NCI-H146 (cell line): Measurements from ENCODE around the gene DISP3.
A peak's percentile ranks its signal among the peaks of the same experiment; 100 is the strongest.

ENCODE experiments used
- DNase-seq: peaks from one replicate; lab custom pipeline; 2025; lab: John Stamatoyannopoulos, UW

DISP3 gene

DNA sequence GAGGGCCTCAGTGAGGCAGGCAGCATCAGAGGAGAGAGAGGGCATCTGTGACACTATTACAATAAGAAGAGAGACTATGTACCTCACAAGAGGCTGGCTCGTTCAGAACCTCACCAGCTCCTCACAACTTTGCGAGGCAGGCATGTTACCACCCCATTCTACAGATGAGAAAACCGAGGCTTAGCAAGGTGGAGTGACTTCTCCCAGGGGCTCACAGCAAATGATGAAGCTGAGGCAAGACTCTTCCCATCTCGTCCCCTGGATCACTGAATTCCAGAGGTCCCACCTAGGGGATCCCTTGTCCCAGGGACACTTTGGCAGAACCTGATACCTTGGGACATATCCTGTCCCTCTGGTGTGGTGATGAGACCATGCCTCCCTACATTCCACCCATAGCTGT lies 64.4 kb downstream of the DISP3 start:
- DNase-seq = no peak

DNA sequence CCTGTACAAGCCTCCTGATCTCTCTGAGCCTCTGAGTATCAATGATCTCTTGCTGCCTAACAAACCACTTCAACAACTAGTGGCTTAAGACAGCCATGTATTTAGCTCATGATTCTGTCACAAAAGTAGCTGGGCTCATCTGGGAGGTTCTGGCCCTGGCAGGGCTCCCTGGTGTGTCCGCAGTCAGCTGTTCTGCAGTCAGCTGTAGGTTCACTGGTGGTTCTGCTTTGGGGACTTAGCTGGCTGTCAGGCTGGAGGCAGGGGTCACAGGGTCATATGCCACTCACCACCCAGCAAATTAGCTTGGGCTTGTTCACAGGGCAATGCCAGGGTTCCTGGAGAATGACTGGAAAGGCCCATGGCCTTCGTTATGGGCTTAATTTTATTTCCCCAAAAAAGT lies 64.8 kb downstream of the DISP3 start:
- DNase-seq = no peak

DNA sequence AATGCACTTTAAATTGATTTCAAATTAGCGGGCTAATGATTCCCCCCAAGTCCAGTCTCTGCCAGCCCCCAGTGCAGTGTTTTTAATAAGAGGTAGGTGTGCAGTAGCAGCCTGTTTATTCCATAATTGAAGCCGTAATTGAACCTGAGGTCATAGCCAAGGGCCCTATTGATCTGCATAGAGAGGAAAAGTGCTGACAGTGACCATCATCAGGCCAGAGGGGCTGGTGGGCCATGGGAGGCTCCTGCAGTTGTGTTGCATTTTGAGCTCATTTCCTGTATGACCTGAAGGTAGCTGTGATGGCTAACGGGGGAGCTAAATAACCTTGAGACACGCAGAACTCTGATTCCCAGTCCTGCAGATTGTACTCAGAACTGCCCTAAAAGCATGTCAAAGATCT lies 67.5 kb downstream of the DISP3 start:
- DNase-seq = no peak

DNA sequence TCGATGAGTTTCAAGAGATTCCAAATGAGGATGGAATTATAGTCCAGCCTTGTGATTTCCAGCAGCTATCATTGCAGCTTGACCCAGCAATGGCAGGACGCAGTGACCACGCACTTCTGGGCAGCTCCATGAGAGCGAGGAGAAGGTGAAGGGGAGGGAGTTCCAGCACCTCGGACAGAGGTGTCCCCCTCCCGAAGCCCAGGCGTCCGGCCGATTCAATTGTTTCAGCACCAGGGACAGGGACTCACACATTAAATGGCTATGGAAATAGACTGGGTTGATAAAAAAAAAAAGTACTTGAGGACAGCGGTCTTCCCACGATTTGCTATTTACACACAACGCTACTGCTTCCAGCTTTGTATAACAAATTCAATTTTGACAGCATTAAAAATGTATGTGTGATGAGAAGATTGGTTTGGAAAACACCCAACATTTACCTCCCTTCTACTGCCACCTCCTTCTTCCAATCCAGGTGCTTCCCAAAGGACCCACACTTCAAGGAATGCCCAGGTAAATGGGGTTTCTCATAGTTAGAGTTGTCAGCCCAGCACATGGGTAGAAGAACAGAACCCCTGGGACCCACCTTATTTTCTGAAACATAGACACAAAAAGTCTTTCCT lies 71.8 kb downstream of the DISP3 start:
- DNase-seq = no peak

DNA sequence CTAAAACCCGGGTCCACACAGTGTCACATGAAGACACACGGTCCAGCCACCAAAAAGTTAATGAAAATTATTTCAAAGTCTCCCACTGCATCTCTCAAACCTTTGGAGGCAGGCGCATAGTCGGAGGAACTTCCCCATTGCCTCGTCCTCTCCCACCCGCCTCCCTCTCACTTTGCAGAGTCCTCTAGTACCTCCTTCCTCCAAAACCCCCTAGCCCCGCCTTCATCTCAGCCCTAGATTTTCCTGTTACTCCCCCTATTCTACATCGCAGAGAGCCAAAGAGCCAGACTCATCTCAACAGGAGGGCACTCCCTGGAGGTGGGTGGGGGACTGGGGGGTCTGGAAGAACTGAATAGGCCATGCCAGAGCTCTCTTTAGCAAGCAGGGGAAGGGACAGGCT lies 79.3 kb downstream of the DISP3 start:
- DNase-seq = no peak

DNA sequence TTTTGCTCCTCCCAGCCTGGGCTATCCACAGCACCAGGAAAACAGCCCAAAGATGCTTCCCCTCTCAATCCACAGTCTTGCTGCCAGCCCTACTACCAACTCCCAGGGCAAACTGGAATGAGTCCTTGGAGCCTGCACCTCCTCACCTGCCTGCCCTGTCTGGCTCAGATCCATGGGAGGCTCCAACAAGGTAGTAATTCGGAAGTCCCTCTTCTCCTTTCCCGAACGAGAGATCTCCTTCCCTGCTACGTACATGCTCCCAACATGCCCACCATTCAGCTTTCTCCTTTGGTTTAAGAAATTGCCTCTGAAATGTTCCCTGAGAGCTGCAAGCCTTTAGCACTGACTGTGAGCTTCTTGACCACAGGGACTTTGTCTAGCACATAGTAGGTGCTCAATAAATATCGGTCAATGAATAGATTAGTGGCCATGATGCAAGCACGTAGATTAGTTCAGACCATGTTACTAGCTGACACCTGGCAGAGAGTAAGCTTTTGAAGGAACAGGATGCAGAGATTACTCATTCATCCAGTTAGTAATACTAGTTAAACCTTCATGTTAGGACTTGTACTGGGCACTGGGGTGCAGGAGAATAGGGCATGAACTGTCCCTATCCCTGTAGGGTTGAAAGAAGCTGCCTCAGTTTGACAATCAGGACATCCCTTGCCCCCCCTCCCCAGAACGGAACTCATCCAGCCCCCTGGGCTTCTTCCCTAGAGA lies 80.1 kb downstream of the DISP3 start:
- no peak for DNase-seq

DNA sequence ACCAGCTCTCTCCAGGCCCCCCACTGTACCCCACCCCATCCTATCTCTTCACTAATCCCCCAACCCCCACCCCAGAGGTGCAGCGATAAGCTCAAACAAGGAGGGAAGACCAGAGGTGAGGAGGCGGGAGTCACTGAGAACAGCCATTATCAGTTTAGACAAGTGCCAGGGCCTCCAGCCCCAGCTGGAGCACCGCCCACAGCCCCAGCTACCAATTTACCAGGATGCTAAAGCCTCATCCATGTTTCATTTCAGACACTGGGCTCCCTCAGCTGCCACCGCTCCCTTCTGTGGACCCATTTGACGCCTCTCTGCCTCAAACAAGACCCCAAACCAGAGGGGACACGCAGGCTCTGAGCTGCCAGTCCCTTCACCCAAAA lies 80.6 kb downstream of the DISP3 start:
- DNase-seq = no peak

DNA sequence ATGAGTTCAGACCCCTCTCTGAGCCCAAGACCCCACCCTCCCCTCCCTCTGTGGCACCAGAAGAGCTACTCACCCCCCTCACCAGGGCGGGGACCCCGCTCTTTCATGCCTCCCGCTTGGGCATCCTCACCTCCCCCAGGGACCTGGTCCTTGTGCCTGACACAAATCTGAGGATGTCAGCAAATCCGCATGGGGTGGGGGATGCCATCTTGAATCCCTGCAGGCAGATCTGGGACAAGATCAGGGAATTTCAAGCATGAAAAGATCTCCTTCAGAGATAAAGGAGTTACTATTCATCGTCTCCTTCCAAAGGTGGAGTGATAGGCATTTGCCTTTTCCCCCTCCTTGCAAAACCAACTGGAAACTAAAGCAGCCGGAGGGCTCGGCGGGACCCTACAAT lies 81.1 kb downstream of the DISP3 start:
- DNase-seq = no peak

DNA sequence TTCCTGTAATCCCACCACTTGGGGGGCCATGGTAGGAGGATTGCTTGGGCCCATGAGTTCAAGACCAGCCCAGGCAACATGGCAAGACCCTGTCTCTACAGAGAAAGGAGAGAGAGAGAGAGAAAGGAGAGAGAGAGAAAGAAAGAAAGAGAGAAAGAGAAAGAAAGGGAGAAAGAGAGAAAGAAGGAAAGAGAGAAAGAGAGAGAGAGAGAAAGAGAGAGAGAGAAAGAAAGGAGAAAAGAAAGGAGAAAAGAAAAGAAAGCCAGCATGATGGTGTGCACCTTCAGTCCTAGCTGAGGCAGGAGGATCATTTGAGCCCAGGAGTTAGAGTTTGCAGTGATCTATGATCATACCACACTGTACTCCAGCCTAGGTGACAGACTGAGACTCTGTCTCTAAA lies 82.8 kb downstream of the DISP3 start:
- DNase-seq = no peak

DNA sequence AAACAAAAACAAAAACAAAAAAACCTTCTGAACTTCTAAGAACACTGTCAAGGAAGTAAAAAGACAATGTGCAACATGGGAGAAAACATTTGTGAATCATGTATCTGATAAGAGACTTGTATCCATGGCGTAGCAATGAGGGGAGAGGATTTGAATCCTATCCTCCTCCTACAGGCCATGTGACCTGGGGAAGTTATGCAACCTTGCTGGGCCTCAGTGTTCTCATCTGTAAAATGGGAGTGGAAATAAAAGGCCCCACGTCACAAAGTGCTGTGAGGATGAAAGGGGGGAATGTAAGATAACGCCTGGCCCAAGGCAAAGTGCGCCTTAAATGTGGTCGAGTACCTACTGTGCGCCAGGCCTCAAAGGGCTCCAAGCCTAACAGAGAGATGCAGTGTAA lies 83.7 kb downstream of the DISP3 start:
- no peak for DNase-seq

DNA sequence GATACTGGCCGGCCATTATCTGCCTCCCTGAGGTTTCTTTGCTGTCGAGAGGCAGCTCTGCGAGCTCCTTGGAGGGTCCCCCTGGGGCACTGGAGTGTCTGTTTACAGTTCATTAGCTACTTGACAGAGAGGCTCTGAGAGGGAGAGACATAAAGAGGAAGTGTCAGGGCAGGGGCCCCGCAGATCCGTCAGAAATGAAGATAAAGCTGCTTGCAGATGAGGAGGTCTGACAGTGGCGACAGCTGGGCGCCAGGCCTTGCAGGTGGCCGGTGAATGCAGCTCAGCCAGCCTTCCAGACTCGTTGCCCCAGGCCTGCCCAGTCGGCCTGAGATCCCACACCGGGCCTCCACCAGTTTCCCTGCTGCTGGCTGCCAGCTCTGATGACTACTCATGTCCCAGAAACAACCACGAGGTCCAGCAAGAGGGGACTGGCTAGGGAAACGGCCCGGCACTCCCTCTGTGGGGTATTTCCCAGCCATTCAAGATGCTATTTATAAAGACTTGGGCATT lies 84.7 kb downstream of the DISP3 start:
- DNase-seq = peak; percentile 77

DNA sequence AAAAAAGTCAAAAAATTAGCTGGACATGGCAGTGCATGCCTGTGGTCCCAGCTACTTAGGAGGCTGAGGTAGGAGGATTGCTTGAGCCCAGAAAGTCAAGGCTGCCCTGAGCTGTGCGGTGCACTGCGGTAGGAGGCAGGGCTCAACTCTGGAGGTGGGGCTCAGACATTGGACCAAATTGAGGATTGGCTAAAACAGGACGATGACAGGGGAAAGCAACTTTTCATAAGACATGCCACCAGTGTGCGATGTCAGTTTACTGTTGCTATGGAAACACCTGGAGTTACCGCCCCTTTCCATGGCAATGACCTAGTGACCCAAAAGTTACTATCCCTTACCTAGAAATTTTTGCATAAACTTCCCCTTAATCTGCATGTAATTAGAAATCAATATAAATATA lies 85.3 kb downstream of the DISP3 start:
- DNase-seq = no peak

DNA sequence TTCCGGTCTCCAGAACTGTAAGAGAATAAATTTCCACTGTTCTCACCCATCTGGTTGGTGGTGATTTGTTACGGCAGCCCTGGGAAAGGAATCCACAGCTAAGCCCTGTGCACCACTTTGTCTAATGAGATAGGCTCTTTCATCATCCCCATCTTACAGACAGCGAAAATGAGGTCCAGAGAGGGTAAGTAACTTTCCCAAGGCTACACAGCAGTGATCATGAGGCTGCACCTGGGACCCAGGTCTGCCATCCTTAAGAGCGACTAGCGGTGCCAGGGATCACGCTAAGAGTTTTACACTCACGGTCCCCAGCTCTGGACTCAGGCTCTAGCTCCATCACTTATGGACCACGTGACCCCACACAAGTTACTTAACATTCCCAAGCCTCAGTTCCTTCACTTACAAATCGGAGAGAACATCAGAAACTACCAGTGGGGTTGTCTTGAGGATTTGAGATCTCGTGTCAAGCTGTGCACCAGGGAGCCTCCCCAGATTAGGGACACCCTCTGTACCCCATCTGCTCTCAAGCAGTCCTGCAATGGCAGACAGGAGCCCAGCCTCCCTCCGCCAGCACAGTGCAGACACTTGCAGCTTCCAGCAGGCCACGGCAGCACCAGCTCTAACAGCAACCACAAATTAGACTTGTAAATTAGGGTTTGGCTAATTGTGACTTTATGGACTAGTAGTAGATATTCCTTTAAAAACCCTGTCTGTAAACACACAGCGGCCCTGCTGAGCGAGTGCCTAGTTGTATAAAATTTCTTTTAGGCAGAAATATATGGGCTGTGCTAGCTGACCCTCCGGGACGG lies 87.3 kb downstream of the DISP3 start:
- DNase-seq = no peak

DNA sequence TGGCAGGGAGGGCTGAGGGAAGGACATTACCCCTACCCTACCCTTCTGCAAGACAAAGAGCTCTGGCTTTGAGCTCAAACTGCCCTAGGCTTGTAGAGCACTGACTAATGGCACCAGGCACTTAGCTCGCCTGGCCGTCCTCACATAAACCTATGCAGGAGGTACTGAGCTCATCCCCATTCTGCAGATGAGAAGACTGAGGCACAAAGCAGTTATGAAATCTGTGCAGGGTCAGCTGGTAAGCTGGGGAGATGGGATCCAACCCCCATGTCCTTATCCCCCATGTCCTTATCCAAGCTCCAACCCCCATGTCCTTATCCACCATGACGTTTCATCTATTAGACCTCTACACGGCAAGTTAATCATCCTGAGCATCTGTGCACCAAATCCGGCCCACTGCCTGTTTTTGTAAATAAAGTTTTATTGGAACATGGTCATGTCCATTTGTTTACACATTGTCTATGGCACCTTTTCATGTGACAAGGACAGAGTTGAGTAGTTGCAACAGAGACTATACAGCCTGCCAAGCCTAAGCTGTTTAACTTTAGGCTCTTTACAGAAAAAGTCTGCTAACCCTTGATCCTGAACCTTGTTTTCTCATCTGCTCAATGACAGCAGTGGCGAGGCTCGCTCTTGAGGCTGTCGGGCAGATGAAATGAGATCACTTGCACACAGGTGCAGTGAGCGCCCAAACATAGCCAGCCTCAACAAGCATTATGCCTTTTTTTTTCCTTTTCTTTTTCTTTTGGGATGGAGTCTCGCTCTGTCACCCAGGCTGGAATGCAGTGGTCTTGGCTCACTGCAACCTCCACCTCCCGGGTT lies 88.5 kb downstream of the DISP3 start:
- no peak for DNase-seq

DNA sequence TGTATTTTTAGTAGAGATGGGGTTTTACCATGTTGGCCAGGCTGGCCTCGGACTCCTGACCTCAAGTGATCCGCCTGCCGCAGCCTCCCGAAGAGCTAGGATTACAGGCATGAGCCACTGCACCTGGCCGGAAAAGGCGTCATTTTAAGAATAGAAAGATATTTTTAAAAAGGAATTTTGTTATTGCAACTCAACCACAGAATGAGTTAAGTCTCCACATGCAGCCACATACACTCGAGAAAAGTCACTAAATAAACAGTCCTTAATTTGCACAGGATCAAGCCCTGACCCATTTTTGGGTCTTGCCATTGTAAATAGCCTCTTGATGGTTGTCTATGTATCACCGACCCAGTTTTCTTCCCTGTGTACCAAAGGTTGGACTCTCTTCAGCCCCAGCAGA lies 89.7 kb downstream of the DISP3 start:
- no peak for DNase-seq

DNA sequence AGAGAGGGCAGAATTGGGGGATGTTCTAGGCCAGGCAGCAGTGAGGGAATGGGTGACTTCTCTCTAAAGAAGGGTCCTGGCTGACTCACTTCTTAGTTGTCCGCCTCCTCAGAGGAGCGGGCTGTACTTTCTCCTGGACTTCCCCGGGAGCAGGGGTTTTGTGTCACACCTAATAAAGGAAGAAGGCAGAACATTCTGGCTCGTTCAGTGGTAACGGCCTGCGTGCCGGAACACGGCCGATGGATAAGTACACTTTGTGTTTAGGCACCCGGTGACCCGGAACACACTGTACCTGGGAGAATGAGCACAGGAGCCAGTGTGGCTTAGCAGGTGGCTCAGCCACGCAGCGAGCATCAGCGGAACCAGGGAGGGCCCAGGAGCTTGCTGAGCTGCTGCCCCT lies 90.6 kb downstream of the DISP3 start:
- no peak for DNase-seq

DNA sequence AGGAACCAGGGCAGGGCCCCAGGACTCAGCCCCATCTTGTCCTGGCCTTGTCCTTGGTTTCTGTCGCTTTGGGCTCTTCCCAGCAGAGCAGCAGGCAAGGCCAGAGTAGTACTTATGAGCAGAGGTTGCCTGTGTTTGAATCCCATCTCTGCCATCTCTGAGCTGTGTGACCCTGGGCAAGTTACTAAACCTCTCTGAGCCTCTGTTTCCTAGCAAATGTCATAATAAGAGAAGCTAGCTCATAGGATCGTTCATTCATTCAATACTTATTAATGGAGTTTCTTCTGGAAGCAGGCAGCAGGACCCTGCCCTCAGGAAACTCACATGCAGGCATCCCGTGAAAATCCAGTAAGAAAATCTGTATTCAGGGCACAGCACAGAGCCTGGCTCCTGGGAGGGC lies 91.0 kb downstream of the DISP3 start:
- no peak for DNase-seq

DNA sequence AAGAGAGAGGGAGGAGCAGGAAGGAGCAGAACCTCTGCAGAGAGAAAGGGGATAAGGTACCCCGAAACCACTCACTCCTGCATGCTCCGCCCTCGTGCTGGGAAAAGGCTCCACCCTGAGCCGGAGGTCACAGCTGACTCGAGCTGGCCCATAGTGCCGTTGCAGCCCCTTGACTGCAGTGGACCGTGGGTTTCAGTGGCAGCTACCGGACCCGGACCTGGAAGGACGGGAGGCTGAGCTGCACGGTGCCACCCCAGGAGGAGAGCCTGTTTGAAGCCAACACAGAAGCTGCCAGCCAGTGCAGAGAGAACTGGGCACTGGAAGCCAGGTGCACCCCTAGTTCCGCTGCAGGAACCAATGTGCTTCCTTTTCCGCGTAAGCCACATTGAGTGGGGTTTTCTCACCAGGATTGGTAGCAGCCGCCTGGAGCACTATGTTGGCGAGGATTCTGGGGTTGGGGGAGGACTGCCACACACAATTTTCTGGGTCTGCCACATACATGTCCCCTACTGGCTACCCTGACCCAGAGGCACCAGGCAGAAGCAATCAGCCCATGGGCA lies 91.9 kb downstream of the DISP3 start:
- no peak for DNase-seq

DNA sequence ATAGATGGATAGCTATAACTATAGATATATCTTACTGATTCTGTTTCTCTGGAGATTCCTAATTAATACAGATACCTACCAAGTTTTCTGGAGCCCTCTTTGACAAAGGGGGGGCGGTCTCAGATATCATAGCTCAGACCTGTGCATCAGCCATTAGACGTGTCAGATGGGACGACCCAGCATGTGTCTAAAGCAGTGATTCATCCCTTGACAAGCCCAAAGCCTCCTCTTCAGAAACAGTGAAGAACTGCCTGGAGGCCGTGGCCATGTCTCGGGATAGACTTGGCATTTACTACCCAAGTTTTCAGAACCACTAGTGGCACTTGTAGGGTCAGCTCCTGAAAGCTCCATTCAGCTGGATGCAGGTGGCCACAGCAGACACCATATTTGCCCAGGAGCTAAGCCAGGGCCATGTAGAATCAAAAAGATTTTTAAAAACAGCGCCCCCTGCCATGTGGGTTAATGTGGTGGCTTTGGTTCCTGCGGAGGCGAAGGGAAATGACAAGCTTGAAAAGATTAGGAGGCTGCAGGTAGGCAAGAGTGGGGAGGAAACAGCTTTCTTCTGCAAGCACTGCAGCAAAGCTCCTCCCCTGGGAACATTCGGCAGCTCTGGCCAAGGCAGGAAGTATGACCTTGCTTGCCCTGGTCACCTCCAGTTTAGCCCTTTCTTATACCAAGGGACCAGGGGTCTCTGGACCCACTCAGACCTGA lies 93.1 kb downstream of the DISP3 start:
- peak; percentile 10 for DNase-seq

DNA sequence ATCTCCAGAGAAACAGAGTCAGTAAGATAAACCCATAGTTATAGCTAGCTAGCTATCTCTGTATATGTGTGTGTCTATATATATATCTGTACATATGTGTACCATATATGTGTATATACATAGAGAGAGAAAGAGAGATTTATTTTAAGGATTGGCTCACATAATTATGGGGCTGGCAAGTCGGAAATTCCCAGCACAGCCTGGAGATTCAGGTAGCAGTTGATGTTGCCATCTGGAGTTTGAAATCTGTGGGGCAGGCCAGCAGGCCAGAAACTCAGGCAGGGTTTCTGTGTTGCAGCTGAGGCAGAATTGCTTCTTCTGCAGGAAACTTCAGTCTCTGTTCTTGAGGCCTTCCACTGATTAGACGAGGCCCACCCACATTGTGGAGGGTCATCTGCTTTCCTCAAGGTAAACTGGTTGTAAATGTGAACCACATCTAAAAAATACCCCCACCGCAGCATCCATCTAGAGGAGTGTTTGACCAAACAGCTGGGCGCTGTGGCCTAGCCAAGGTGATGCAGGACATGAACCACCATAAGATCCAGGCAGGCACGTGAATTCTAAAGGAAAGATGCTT lies 94.2 kb downstream of the DISP3 start:
- DNase-seq = no peak

DNA sequence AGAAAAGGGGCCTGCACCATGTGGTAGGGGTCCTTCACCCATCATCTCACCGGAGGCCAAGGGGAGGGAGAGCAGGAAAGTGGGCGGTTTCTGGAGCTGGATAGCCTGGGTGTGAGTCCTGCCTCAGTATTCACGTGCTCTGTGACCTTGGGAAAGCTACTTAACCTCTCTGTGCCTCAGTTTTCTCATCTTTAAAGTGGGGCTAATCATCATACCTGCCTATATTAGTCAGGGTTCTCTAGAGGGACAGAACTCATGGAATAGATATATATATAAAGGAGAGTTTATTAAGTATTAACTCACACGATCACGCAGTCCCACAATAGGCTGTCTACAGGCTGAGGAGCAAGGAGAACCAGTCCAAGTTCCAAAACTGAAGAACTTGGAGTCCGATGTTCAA lies 96.6 kb downstream of the DISP3 start:
- no peak for DNase-seq
